Stimulated activated CD8-positive, alpha-beta memory T cell treated with anti-CD3 and anti-CD28 coated beads, Interleukin-2, amount 100 ng/mL, for 1 hour (primary cell): ENCODE results near the gene C8B.

Source experiments
- DNase-seq, 2 donors: peaks; one replicate each; pipeline ENCODE4 v3.0.0-alpha.2; 2020; ENCODE audit warnings: low read depth in 2 of 2

C8B gene

GRCh38 chr1:56931686-56932085 lies 34.1 kb downstream of the C8B start:
- DNase-seq, result no peak

DNA sequence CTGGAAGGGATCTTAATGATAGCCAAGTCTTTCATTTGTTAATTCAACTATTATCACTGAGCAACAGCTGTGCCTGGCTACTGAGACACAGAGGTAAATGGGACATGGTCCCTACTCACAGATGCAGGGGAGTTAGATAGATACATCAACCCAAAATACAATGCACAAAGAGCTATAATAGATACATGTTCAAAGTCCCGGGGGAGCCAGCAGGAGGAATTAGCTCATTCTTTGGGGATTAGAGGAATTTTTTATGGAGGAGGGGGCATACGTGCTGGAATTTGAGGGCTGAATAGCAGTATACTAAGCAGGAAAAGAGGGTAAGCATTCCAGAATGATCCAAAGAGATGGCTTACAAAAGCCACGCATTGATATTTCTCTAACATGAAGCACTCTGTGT lies 34.6 kb downstream of the C8B start:
- DNase-seq, result no peak

DNA sequence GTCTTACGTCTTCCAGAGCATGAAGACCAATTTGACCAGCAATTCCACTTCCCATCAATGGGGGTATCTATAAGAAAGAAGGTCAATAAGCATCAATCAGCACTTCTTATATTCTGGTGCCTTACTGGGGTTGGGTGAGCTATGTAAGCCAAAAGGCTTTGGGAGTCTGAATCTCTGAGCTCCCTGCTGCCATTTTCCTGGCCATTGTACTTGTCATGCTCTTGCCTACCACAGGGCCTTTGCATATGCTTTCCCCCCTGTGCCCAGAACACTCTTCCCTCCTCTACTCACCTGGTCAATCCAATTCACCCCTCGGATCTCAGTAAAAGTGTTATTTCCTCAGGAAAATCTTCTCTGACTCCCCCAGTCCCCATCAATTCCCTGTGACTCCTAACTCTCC lies 36.3 kb downstream of the C8B start:
- DNase-seq, result no peak

DNA sequence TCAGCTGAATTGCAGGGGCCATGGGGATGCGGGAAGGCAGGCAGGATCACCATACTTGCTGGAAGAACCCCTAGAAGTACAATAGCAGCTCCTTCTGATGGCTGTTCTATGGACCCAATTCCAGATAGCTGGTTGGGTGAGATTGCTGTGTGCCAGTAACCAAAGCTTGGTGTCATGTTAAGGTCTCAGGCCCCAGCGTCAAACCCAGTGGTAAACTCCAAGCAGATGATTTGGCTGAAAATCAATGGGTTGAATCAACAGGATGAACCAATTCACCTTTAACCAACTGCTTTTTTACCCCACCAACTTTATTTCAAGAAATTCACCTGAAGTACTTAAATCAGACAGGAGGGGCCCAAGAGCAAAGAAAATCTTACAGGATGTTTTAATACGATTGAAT lies 37.8 kb downstream of the C8B start:
- no peak for DNase-seq

DNA sequence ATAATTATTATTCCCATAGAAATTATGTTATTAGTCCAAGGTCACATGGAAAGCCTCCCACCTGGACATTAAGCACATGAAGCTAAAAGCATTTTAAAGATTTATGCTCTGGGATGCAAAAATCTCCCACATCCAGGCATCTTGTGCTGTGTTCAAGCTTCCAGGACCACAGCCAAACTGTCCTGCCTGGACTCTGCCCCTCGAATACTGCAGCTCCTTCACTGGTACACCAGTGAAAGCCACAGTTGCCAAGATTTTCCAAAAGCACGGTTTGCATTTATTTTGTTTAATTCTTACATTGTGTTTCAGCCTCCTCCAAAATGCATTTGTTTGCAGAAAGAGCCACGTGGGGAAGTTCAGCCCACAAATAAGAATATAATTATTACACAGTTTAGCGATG lies 38.6 kb downstream of the C8B start:
- DNase-seq, result no peak

- no peak for DNase-seq
Measured at GRCh38 chr1:56925193-56925592, 40.6 kb downstream of the C8B start.

DNA sequence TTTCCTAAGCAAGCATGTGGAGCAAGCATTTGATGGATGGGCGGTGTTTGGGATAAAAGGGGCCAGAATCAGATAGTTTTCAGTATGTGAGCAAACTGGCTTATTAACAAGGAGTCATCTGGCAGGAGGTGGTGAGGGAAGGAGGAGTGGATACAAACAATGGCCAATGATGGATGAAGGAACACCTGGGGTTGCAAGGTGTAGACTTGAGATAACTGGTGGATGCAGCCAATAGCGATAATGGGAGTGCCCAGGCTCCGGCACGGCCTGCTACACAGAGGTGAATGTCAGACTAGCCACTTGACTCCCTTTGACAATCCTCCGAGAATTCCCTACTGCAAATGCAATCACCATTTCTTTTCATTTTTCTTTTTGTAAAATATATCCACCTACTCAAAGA lies 41.7 kb downstream of the C8B start:
- DNase-seq, result no peak

- DNase-seq, result no peak
Measured at GRCh38 chr1:56923201-56923600, 42.6 kb downstream of the C8B start.

DNA sequence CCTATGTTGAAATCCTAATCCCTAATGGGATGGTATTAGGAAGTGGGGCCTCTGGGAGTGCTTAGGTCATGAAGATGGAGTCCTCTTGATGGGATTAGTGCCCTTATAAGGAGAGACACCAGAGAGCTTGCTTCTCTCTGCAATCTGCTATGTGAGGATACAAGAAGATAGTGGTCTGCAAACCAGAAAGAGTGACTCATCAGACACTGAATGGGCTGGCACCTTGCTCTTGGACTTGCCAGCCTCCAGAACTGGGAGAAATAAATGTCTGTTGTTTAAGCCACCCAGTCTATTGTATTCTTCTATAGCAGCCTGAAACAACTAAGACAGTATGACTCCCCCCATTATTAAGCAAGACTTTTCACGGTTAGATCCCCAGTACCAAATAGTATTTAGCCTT lies 43.3 kb downstream of the C8B start:
- DNase-seq, result no peak

- DNase-seq, result no peak
Measured at GRCh38 chr1:56922070-56922469, 43.7 kb downstream of the C8B start.

DNA sequence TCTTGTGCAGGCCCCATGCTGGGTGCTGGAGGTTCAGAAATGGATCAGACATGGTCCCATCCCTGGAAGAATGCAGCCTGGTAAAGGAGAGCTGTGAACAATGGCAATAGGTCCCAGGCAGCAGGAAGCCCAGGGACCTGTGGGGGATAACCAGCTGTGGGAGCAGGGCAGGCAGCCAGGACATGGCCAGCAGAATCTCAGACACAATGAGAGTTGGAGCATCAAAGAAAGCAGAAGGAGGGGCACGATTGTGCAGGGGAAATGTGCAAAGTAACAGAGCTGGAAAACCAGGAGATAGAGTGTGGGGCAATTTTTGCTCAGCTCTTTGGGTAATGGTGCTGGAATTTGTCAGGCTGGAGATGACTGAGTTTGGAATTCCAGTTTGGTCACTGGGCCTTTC lies 44.3 kb downstream of the C8B start:
- DNase-seq, result no peak

- DNase-seq, result no peak
Measured at GRCh38 chr1:56920591-56921001, 45.2 kb downstream of the C8B start.

DNA sequence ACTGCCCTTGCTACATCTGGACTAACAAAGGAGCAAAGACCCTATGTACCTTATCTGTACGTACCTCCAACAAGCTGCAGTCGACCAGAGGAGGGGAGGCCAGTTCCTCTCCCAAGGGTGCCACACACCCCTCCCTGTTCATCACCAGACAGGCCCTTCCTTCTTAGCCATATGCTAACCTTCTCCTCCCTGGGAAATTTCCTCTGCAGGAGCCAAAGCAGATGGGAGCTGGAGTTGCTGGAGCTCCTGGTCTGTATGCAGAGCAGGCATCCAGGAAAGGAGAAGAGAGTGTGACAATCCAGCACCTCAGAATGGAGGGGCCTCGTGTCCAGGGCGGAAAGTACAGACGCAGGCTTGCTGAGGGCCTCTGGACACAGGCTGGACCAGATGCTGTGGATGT lies 48.5 kb downstream of the C8B start:
- no peak for DNase-seq

- DNase-seq, result no peak
Measured at GRCh38 chr1:56916630-56917029, 49.2 kb downstream of the C8B start.

- DNase-seq, result no peak
Measured at GRCh38 chr1:56915960-56916359, 49.9 kb downstream of the C8B start.

DNA sequence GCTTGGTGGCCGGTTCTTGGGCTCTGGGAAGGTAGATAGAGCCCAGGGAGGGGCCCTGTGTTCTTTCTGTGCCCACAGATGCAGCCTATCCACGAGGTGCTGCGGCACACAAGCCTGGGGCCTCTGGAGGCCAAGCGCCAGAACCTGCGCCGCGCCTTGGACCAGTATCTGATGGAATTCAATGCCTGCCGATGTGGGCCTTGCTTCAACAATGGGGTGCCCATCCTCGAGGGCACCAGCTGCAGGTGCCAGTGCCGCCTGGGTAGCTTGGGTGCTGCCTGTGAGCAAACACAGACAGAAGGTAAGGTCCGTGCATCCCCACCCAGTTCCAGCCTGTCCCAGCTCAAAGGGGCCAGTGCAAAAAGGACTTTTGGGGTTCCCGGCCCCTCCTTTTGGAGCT lies 53.5 kb downstream of the C8B start:
- DNase-seq, result no peak

DNA sequence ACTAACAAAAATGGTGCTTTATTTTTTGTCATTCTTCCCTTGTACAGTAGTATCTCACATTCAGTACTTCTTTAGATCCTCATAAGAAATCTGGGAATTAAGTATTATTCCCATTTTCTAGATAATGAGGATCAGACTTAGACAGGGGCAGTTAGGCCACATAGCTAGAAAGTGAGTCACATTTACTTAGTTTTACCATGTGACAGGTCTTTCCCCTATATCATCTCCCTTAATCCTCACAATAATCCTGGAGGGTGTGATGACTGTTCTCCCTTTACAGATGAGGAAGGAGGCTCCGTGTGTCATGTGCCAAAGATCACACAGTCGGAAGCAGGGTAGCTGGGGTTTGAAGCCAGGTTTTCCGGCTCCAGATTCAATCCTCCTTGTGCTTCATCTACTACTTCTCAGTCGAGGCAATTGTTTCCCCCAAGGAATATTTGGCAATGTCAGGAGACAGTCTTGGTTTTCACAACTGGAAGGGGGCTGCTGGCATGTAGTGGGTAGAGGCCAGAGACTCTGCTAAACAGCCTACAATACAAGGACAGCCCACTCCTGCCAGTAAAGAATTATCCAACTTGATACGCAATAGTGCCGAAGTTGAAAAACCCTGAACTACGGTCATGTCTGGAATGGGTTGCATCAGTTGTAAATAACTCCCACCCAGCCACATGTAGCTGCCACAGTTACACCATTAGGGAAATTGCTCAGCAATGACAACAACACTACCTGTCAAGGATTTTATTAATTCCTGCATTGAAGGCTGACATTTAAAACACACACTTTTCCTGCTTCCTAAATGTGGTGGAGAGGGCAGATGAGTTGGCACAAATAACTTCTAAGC lies 54.5 kb downstream of the C8B start:
- DNase-seq, result no peak

- DNase-seq, result no peak
Measured at GRCh38 chr1:56910441-56910985, 55.3 kb downstream of the C8B start.

DNA sequence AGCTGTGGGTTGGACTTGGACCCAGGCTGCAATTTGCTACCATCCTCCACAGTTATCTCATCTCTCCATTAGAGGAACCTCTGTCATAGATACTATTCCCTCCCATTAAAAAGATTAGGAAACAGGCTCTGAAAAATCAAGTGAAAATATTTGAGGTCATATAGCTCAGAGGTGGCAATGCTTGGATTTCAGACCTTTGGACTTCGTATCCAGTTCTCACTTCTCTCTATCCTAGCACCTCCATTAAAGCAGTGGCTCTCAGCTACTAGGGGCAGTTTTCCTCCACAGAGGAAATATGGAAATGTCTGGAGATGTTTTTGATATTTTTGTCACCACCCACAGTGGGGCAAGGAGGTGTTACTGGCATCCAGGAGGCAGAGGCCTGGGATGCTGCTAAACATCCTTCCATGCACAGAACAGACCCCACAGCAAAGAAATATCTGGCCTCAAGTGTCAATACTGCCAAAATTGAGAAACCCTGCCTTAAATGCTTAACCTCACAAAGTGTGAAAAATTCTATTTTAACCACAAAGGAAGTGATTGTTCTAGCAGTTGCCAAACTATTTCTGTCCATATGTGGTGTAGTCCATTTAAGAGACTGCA lies 57.1 kb downstream of the C8B start:
- DNase-seq, result no peak

GRCh38 chr1:56905667-56906066 lies 60.1 kb downstream of the C8B start:
- DNase-seq, result no peak

DNA sequence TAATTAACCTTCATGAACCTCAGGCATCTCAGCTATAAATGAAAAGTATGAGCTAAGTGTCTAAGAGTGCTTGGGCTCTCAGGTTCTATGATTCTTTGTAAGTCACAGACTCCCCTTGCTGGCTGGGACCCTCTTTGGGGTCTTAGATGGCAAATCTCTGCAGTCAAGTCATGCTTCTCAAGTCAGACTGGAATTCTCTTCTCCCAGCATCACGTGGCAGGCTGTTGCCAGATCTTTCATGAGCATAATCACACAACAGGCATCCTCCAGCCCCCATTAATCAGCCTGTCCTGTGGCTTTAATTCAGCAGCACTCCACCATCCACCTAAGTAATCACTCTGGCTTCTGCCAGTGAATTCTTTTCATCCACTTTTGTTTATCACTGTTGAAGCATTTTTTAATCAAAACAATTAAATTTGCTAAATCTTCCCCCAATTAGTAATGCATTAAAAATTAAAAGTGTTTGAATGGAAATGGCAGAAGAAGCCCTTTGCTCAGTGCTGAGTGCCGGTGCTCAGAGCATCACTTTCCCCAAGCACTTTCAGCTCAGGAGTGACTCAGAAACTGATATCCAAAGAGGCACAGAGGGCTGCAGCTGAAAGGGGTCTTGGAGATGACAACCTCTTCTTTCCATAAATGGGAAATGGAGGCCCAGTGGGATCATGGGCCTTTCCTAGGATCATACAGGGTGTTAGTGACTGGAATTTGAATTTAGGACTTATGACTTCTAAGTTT lies 61.0 kb downstream of the C8B start:
- no peak for DNase-seq

- DNase-seq, result no peak
Measured at GRCh38 chr1:56903778-56904177, 62.0 kb downstream of the C8B start.

GRCh38 chr1:56901716-56902115 lies 64.1 kb downstream of the C8B start:
- DNase-seq, result no peak
